Ovary (tissue), 3 donors: ENCODE measurements around the gene TRMT44.

Experiments
- EP300 ChIP-seq: sonication (generic); formaldehyde crosslinking; IDR thresholded peaks from one replicate; pipeline ENCODE4 v1.6.1; 2017; ENCODE audit warnings: antibody characterized with exemption
- POLR2A ChIP-seq: fragments of 450-650 bp; IDR thresholded peaks from one replicate; pipeline ENCODE4 v1.6.1; 2017; ENCODE audit warnings: antibody characterized with exemption, mild to moderate bottlenecking, moderate library complexity
- TF ChIP-seq, protein P1 (sequence below), 3 donors: fragments of 450-650 bp in 2 of 3; fragments of 200-600 bp in 1 of 3; IDR thresholded peaks; one replicate each; pipeline versions ENCODE4 v1.5.1 to v1.8.0; 2016 to 2022; ENCODE audit warnings: antibody characterized with exemption in 3 of 3, mild to moderate bottlenecking in 1 of 3
- donor health status: DM: no; HTN: no; CAD: no.

DNA sequence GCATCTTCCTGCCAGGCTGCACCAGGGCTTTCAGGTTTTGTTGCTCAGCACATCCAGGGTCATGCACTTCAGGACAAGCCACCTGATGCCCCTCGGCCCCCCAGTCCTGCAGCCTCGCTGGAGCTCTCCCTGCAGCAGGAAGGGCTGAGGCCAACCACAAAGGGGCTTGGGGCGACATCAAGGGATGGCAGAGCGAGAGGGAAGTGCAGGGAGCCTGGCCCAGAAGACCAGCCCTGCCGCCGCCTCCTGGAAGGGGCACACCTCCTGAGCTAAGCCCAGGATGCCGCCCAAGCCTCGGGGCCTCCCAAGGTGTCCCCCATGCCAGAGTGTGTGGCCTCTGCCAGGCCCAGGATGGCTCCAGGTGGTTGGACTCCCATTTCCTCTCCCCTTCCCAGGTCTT, 37.1 kb downstream of the TRMT44 start:
- TF ChIP-seq POLR2A = no peak
- TF ChIP-seq, protein P1, sequence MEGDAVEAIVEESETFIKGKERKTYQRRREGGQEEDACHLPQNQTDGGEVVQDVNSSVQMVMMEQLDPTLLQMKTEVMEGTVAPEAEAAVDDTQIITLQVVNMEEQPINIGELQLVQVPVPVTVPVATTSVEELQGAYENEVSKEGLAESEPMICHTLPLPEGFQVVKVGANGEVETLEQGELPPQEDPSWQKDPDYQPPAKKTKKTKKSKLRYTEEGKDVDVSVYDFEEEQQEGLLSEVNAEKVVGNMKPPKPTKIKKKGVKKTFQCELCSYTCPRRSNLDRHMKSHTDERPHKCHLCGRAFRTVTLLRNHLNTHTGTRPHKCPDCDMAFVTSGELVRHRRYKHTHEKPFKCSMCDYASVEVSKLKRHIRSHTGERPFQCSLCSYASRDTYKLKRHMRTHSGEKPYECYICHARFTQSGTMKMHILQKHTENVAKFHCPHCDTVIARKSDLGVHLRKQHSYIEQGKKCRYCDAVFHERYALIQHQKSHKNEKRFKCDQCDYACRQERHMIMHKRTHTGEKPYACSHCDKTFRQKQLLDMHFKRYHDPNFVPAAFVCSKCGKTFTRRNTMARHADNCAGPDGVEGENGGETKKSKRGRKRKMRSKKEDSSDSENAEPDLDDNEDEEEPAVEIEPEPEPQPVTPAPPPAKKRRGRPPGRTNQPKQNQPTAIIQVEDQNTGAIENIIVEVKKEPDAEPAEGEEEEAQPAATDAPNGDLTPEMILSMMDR (IDR thresholded peaks at IDR 0.05) = no peak
- no peak for TF ChIP-seq EP300
